Vagina (tissue), 2 donors: ENCODE results near the gene RAB29.

Experiments used
- POLR2A ChIP-seq, 2 donors: fragments of 450-650 bp; IDR thresholded peaks; one replicate each; pipeline ENCODE4 v1.6.1; 2017; ENCODE audit warnings: antibody characterized with exemption in 2 of 2, mild to moderate bottlenecking in 2 of 2, moderate library complexity in 2 of 2
- POLR2AphosphoS5 ChIP-seq, 2 donors: sonication (generic); formaldehyde crosslinking; IDR thresholded peaks; one replicate each; pipeline ENCODE4 v1.9.0; 2017; ENCODE audit warnings: antibody characterized with exemption in 2 of 2, mild to moderate bottlenecking in 2 of 2, low read depth in 1 of 2; ENCODE audit not compliant: insufficient read depth in 1 of 2
- TF ChIP-seq, protein P1 (sequence below), 3 experiments: fragments of 450-650 bp in 2 of 3; fragments of 200-600 bp in 1 of 3; sonication (generic) in 1 of 3; IDR thresholded peaks; one replicate each; pipeline ENCODE4 v1.5.1; 2017 to 2019; ENCODE audit warnings: antibody characterized with exemption in 3 of 3, mild to moderate bottlenecking in 2 of 3, moderate library complexity in 2 of 3

DNA sequence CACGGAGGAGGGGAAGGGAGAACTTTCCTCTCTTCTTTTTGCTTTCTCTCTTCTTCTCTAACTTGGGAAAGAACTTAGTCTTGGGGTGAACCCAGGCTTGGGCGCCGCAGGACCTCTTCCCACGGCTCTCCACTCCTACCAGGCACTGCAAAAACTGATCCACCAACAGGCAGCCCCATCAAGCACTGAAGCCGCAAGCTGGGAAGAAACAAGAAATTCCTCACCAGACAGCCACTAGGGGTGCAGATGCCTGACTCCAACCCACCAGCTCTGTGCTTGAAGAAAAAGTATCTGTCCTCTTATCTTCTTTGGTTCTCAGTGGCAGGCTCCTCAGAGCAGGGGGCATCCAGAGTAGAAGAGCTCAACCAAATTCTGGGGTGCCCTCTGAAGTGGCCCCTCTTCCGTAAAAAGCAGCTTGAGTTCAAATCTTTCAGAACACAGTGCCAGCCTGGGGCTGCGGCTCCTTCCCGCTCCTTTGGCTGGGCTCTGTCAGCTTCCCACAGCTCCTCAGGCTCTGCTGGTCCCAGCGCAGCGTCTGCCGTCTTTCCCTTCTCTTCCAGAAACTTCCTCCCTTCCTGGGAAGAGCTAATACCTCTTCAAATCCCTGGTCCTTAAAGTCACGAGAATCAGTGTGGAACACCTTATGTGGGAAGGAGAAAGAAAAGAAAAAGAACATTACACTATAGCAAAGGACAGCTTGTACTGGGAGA is 35.3 kb upstream of the RAB29 start:
- TF ChIP-seq POLR2AphosphoS5 (IDR thresholded peaks at IDR 0.05; ENCODE audit: insufficient read depth in 1 of 2, low read depth in 1 of 2), result no peak
- TF ChIP-seq, protein P1, sequence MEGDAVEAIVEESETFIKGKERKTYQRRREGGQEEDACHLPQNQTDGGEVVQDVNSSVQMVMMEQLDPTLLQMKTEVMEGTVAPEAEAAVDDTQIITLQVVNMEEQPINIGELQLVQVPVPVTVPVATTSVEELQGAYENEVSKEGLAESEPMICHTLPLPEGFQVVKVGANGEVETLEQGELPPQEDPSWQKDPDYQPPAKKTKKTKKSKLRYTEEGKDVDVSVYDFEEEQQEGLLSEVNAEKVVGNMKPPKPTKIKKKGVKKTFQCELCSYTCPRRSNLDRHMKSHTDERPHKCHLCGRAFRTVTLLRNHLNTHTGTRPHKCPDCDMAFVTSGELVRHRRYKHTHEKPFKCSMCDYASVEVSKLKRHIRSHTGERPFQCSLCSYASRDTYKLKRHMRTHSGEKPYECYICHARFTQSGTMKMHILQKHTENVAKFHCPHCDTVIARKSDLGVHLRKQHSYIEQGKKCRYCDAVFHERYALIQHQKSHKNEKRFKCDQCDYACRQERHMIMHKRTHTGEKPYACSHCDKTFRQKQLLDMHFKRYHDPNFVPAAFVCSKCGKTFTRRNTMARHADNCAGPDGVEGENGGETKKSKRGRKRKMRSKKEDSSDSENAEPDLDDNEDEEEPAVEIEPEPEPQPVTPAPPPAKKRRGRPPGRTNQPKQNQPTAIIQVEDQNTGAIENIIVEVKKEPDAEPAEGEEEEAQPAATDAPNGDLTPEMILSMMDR (IDR thresholded peaks at IDR 0.05), result no peak
- no peak for TF ChIP-seq POLR2A (IDR thresholded peaks at IDR 0.05)
